CD4-positive, alpha-beta memory T cell (primary cell): Measurements from ENCODE around the gene EMP1. TPM values are rescaled to one million over a fixed set of nuclear protein-coding genes. Genes with fewer than 3 reads are reported as not detected.

Experiments used
- CTCF ChIA-PET: fragments of 350-600 bp; sonication (Branson Sonifier 250); formaldehyde crosslinking; loops from one replicate; lab custom pipeline; 2021; ENCODE audit warnings: inconsistent platforms; ENCODE audit not compliant: partially characterized antibody; lab: Charles Lee
- POLR2A ChIA-PET: fragments of 350-600 bp; sonication (Branson Sonifier 250); formaldehyde crosslinking; loops from one replicate; lab custom pipeline; 2021; ENCODE audit not compliant: partially characterized antibody; lab: Charles Lee
- DNase-seq, 5 donors: peaks; one replicate each; pipeline versions ENCODE4 v3.0.0 to v3.0.0-alpha.2; 2020 to 2022; ENCODE audit warnings: mixed read lengths in 1 of 5
- H3K27ac ChIP-seq: one replicate; pipeline ENCODE4 v1.7.0; 2013; ENCODE audit warnings: low read depth, low read length
- H3K27me3 ChIP-seq: 2 replicates; pipeline ENCODE4 v1.7.0; 2013; ENCODE audit warnings: mild to moderate bottlenecking, low read length, moderate library complexity; ENCODE audit not compliant: insufficient read depth
- H3K36me3 ChIP-seq: 2 replicates; pipeline ENCODE4 v1.7.0; 2013; ENCODE audit warnings: mild to moderate bottlenecking, low read length, moderate library complexity; ENCODE audit not compliant: insufficient read depth
- H3K4me1 ChIP-seq: 2 replicates; pipeline ENCODE4 v1.7.0; 2013; ENCODE audit warnings: mild to moderate bottlenecking, low read length, moderate library complexity; ENCODE audit not compliant: insufficient read depth
- H3K4me3 ChIP-seq, 2 donors: one replicate each; pipeline ENCODE4 v1.7.0; 2013; ENCODE audit warnings: low read length in 2 of 2, mild to moderate bottlenecking in 1 of 2
- H3K9me3 ChIP-seq, 2 donors: one replicate each; pipeline ENCODE4 v1.7.0; 2013; ENCODE audit warnings: low read length in 2 of 2, control low read depth in 1 of 2; ENCODE audit not compliant: control insufficient read depth in 1 of 2
- H3K27ac Mint-ChIP-seq, 7 donors: one replicate each; pipeline ENCODE4 v1.8.0; 2020 to 2021; ENCODE audit warnings: mixed read lengths in 7 of 7, mild to moderate bottlenecking in 6 of 7, inconsistent platforms in 3 of 7, moderate library complexity in 3 of 7
- H3K27me3 Mint-ChIP-seq, 2 donors: one replicate each; pipeline ENCODE4 v1.8.0; 2020 to 2021; ENCODE audit warnings: mixed read lengths in 2 of 2
- H3K36me3 Mint-ChIP-seq, 2 donors: one replicate each; pipeline ENCODE4 v1.8.0; 2020 to 2021; ENCODE audit warnings: mixed read lengths in 2 of 2, inconsistent platforms in 1 of 2, mild to moderate bottlenecking in 1 of 2
- H3K4me1 Mint-ChIP-seq, 4 donors: one replicate each; pipeline ENCODE4 v1.8.0; 2020 to 2021; ENCODE audit warnings: mixed read lengths in 4 of 4, mild to moderate bottlenecking in 1 of 4
- H3K4me3 Mint-ChIP-seq, 8 donors: one replicate each; pipeline ENCODE4 v1.8.0; 2020 to 2021; ENCODE audit warnings: mixed read lengths in 8 of 8, mild to moderate bottlenecking in 7 of 8, moderate library complexity in 6 of 8, inconsistent platforms in 3 of 8
- H3K9me3 Mint-ChIP-seq, 8 donors: one replicate each; pipeline ENCODE4 v1.8.0; 2020 to 2021; ENCODE audit warnings: mixed read lengths in 8 of 8, mild to moderate bottlenecking in 5 of 8, inconsistent platforms in 3 of 8, moderate library complexity in 1 of 8
- intact Hi-C: fragments of 100-400 bp; cut with micrococcal nuclease; formaldehyde crosslinking; loops from one replicate; pipeline ENCODE4 v1.15.1; 2023
- polyA plus RNA-seq, 2 donors: library from polyadenylated mRNA; unstranded; fragments of 300-500 nt; fragmentation: Illumina TruSeq; gene quantifications; one replicate each; pipeline ENCODE4 v1.2.3, GENCODE V29; 2021
- total RNA-seq, 2 experiments: library from RNA; stranded (reverse); gene quantifications; one replicate each; pipeline ENCODE4 v1.2.3, GENCODE V29; 2021

The EMP1 gene
- total and polyA plus RNA-seq, 4 experiments from 2014 or later: 0.50 to 5.8 (median 3.2) TPM

- no peaks in the 10 kb centered on the region for H3K9me3 Mint-ChIP-seq
- no peaks in the 10 kb centered on the region for H3K4me1 Mint-ChIP-seq
- no peak overlapping the region for H3K27ac ChIP-seq
- no peaks in the 10 kb centered on the region for H3K36me3 ChIP-seq
- H3K36me3 Mint-ChIP-seq: no peaks in the 10 kb centered on the region
- no peak overlapping the region for H3K27ac Mint-ChIP-seq
- peaks cover 3 to 12% of the 10 kb centered on the region in 2 donors for H3K27me3 Mint-ChIP-seq
- H3K27me3 ChIP-seq: no peaks in the 10 kb centered on the region
- ChIA-PET CTCF (interaction anchor here (1.5 kb wide), 1 partner anchor 8 kb away, joined by 4 read pairs; no protein-coding TSS in a partner anchor), POLR2A (no interaction called here)
- intact Hi-C loops: no loop called here
- DNase-seq: no peak
- no peaks in the 10 kb centered on the region for H3K9me3 ChIP-seq
- H3K4me3 Mint-ChIP-seq: no peak overlapping the region
- no peaks in the 10 kb centered on the region for H3K4me1 ChIP-seq
- H3K4me3 ChIP-seq: no peak overlapping the region
Measured at GRCh38 chr12:13187399-13187798, 9.1 kb upstream of the EMP1 start.

- H3K9me3 Mint-ChIP-seq: no peaks in the 10 kb centered on the region
- intact Hi-C loops: no loop called here
- CTCF ChIA-PET: interaction anchor here (0.9 to 2.5 kb wide), 2 partner anchors 17 to 23 kb away, joined by 4 to 13 read pairs; no protein-coding TSS in a partner anchor
- H3K36me3 Mint-ChIP-seq: no peaks in the 10 kb centered on the region
- Histone ChIP-seq H3K4me3 (no peak overlapping the region), H3K9me3 (no peaks in the 10 kb centered on the region), H3K4me1 (no peaks in the 10 kb centered on the region), H3K27ac (no peak overlapping the region), H3K27me3 (no peaks in the 10 kb centered on the region), H3K36me3 (no peaks in the 10 kb centered on the region)
- POLR2A ChIA-PET: no interaction called here
- no peaks in the 10 kb centered on the region for H3K4me1 Mint-ChIP-seq
- H3K27ac Mint-ChIP-seq: no peak overlapping the region
- no peak for DNase-seq
- peaks cover 3 to 12% of the 10 kb centered on the region in 2 donors for H3K27me3 Mint-ChIP-seq
- no peak overlapping the region for H3K4me3 Mint-ChIP-seq
Measured at GRCh38 chr12:13189264-13189663, 7.3 kb upstream of the EMP1 start.

- Mint-ChIP-seq H3K36me3 (no peaks in the 10 kb centered on the region), H3K4me1 (peaks cover 2 to 4% (median 3%) of the 10 kb centered on the region in 4 donors), H3K27ac (no peak overlapping the region), H3K27me3 (peaks cover 3 to 12% of the 10 kb centered on the region in 2 donors), H3K4me3 (no peak overlapping the region), H3K9me3 (no peaks in the 10 kb centered on the region)
- Histone ChIP-seq H3K36me3 (no peaks in the 10 kb centered on the region), H3K9me3 (no peaks in the 10 kb centered on the region), H3K4me1 (peaks cover 1% of the 10 kb centered on the region), H3K4me3 (no peak overlapping the region), H3K27ac (no peak overlapping the region), H3K27me3 (no peaks in the 10 kb centered on the region)
- ChIA-PET CTCF (interaction anchor here (1.6 to 2.5 kb wide), 2 partner anchors 22 to 274 kb away, joined by 6 to 13 read pairs; no protein-coding TSS in a partner anchor), POLR2A (no interaction called here)
- DNase-seq: no peak
- intact Hi-C loops: no loop called here
Measured at GRCh38 chr12:13190275-13190674, 6.3 kb upstream of the EMP1 start.

- H3K27ac ChIP-seq: no peak overlapping the region
- peaks cover 19% of the 10 kb centered on the region for H3K4me1 ChIP-seq
- DNase-seq: no peak
- no peaks in the 10 kb centered on the region for H3K9me3 Mint-ChIP-seq
- ChIA-PET POLR2A (no interaction called here), CTCF (interaction anchor here (1.6 kb wide), 1 partner anchor 19 kb away, joined by 7 read pairs; no protein-coding TSS in a partner anchor)
- H3K4me1 Mint-ChIP-seq: peaks cover 17 to 28% (median 22%) of the 10 kb centered on the region in 4 donors
- H3K36me3 ChIP-seq: no peaks in the 10 kb centered on the region
- no peaks in the 10 kb centered on the region for H3K36me3 Mint-ChIP-seq
- no peak overlapping the region for H3K4me3 Mint-ChIP-seq
- H3K9me3 ChIP-seq: no peaks in the 10 kb centered on the region
- H3K27me3 Mint-ChIP-seq: peaks cover 3 to 12% of the 10 kb centered on the region in 2 donors
- intact Hi-C loops: no loop called here
- H3K27me3 ChIP-seq: no peaks in the 10 kb centered on the region
- H3K4me3 ChIP-seq: no peak overlapping the region
- no peak overlapping the region for H3K27ac Mint-ChIP-seq
Measured at GRCh38 chr12:13192719-13193118, 3.8 kb upstream of the EMP1 start.

GRCh38 chr12:13193505-13194231 lies 2.9 kb upstream of the EMP1 start:
- DNase-seq: no peak
- ChIA-PET POLR2A (interaction anchor here (1.0 kb wide), 1 partner anchor 14 kb away, joined by 4 read pairs; no protein-coding TSS in a partner anchor), CTCF (interaction anchor here (0.8 to 1.6 kb wide), 2 partner anchors 18 to 94 kb away, joined by 3 to 7 read pairs; no protein-coding TSS in a partner anchor)
- H3K27me3 Mint-ChIP-seq: peaks cover 3 to 7% of the 10 kb centered on the region in 2 donors
- intact Hi-C loops: no loop called here
- Histone ChIP-seq H3K36me3 (no peaks in the 10 kb centered on the region), H3K9me3 (no peaks in the 10 kb centered on the region), H3K4me1 (peaks cover 19% of the 10 kb centered on the region), H3K27ac (no peak overlapping the region), H3K4me3 (no peak overlapping the region), H3K27me3 (no peaks in the 10 kb centered on the region)
- H3K27ac Mint-ChIP-seq: no peak overlapping the region
- no peaks in the 10 kb centered on the region for H3K36me3 Mint-ChIP-seq
- no peak overlapping the region for H3K4me3 Mint-ChIP-seq
- H3K4me1 Mint-ChIP-seq: peaks cover 19 to 32% (median 25%) of the 10 kb centered on the region in 4 donors
- no peaks in the 10 kb centered on the region for H3K9me3 Mint-ChIP-seq

- ChIA-PET POLR2A (no interaction called here), CTCF (no interaction called here)
- Mint-ChIP-seq H3K27ac (peak overlapping the region in 2 of 7 donors; percentile 30 to 53), H3K4me3 (no peak overlapping the region), H3K9me3 (no peaks in the 10 kb centered on the region), H3K4me1 (peaks cover 19 to 32% (median 25%) of the 10 kb centered on the region in 4 donors), H3K36me3 (no peaks in the 10 kb centered on the region), H3K27me3 (peaks cover 3 to 7% of the 10 kb centered on the region in 2 donors)
- H3K4me3 ChIP-seq: no peak overlapping the region
- intact Hi-C loops: no loop called here
- H3K27ac ChIP-seq: no peak overlapping the region
- no peak for DNase-seq
- peaks cover 19% of the 10 kb centered on the region for H3K4me1 ChIP-seq
- no peaks in the 10 kb centered on the region for H3K9me3 ChIP-seq
- H3K27me3 ChIP-seq: no peaks in the 10 kb centered on the region
- no peaks in the 10 kb centered on the region for H3K36me3 ChIP-seq
Measured at GRCh38 chr12:13194401-13195110, 2.0 kb upstream of the EMP1 start.

GRCh38 chr12:13195250-13195649 lies 1.3 kb upstream of the EMP1 start:
- H3K27me3 Mint-ChIP-seq: peaks cover 3 to 7% of the 10 kb centered on the region in 2 donors
- POLR2A ChIA-PET: no interaction called here
- H3K27me3 ChIP-seq: no peaks in the 10 kb centered on the region
- no peaks in the 10 kb centered on the region for H3K36me3 ChIP-seq
- peak overlapping the region in 1 of 8 donors; percentile 20 for H3K4me3 Mint-ChIP-seq
- H3K36me3 Mint-ChIP-seq: no peaks in the 10 kb centered on the region
- CTCF ChIA-PET: interaction anchor here (0.8 to 3.4 kb wide), 7 partner anchors 8 to 279 kb away, joined by 3 to 29 read pairs (median 4); no protein-coding TSS in a partner anchor
- DNase-seq: no peak
- H3K4me3 ChIP-seq: no peak overlapping the region
- no peak overlapping the region for H3K27ac ChIP-seq
- H3K4me1 ChIP-seq: peaks cover 19% of the 10 kb centered on the region
- H3K27ac Mint-ChIP-seq: peak overlapping the region in 4 of 7 donors; percentile 53 to 92 (median 81)
- intact Hi-C loops: no loop called here
- H3K9me3 ChIP-seq: no peaks in the 10 kb centered on the region
- H3K9me3 Mint-ChIP-seq: no peaks in the 10 kb centered on the region
- peaks cover 19 to 32% (median 25%) of the 10 kb centered on the region in 4 donors for H3K4me1 Mint-ChIP-seq
